ENCODE results near the gene LACRT.
A peak's percentile ranks its signal among the peaks of the same experiment; 100 is the strongest.

LACRT gene

DNA sequence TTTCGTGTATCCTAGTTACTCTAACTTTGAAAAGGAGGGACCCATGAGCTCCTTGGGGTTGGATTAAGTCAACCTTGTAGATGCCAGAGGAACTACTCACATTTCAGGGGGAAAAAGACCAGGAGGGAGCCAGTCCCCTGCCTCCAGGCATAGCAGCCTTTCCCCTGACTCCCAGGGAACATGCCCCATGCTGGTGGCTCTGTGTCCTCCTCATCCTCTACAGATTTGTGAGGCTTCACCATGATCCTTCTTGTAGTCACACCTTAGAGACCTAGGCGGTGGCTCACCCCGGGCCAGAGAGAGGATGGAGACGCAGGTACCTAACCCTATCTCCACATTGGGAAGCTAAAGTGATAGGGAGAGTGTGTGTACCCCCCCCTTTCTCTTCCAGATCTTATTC lies 30.3 kb downstream of the LACRT start:
- no peak overlapping the region for H3K4me3 ChIP-seq (ENCODE audit: low read length)
- no peak for DNase-seq (ENCODE audit: low read depth, low spot score)

DNA sequence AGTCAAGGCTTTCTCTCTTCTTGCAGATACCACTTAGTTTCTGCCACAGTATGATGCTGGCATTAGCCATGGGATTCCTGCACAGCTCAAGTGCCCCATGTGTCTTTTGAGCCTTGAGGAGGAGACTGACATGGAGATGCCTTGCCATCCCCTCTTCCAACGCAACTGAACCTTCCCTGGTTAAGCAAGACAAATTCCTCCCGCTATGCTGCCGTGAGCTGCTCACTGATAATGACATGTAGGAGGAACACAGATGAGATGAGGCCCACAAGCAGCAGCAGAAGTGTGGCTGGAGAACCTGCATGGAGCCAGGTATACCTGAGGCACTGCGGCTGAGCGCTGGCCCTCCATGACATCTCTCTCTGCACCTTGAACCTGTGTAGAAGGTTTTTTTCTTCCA lies 30.8 kb downstream of the LACRT start:
- H3K4me3 ChIP-seq (ENCODE audit: low read length) = no peak overlapping the region
- no peak for DNase-seq (ENCODE audit: low read depth, low spot score)

DNA sequence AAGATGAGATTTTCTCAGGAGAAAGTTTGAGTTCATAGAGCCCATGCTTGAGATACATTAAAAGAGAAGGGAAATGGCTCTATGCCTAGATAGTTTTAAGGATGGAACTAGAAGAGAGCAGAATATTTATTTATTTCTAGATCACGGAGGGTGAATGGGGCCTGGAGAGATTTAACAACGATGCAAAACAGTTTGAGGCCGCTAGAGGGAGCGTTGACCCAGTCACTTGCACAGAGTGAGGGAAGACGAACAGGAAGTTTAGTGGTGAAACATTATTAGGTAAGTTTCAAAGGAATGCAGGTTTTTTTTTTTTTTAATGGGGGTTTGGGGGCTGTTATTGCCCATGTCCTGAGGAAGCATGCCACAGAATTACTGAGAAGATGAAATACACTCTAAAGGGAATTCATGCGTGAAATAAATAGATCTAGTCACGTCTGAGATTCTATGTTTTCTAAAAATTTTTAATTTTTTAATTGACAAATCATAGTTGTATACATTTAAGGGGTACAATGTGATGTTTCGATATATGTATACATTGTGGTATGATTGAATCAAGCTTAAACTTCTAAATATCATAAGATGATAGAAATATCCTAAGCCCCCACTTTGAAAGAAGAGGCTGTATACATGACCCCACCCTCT lies 31.4 kb downstream of the LACRT start:
- peak; percentile 80 for DNase-seq (ENCODE audit: low read depth, low spot score)
- no peak overlapping the region for H3K4me3 ChIP-seq (ENCODE audit: low read length)

DNA sequence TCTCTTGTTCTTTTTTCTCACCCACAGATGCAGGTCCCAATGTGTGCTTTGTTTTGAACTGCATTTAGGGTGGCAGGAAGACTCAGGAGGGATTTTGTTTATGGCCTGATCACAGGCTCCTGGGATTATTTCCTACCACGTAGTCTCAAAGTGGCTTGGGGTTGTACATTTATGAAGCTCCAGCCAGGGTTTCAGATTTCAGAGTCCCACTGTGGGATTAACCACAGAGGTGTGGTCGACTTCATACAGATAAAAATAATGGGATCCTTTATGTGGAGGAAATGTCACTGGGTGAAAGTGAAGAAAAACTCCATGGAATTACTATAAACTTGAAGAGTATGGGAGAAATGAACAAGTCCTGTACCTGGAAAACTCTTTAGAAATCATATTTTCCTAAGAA lies 32.0 kb downstream of the LACRT start:
- no peak overlapping the region for H3K4me3 ChIP-seq (ENCODE audit: low read length)
- DNase-seq (ENCODE audit: low read depth, low spot score) = no peak

DNA sequence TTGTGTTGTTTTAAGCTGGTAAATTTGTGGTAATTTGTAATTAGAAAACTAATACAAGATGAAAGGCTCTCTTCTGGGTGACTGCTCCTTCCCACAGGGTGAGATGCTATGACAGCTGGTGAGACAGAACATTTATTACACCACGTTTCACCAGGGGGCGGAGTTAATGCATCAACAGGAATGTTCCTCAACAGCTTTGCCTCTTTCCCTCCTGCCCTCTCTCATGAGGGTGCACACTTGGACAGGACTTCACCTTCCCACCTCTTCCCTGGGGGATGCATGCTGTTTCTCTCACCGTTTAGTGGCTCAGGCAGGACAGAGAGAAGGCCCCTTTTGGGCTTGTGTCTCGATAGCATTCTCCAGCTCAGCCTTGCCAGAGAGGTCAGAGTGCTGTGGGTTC lies 32.9 kb downstream of the LACRT start:
- H3K4me3 ChIP-seq (ENCODE audit: low read length) = no peak overlapping the region
- peak; percentile 17 for DNase-seq (ENCODE audit: low read depth, low spot score)

DNA sequence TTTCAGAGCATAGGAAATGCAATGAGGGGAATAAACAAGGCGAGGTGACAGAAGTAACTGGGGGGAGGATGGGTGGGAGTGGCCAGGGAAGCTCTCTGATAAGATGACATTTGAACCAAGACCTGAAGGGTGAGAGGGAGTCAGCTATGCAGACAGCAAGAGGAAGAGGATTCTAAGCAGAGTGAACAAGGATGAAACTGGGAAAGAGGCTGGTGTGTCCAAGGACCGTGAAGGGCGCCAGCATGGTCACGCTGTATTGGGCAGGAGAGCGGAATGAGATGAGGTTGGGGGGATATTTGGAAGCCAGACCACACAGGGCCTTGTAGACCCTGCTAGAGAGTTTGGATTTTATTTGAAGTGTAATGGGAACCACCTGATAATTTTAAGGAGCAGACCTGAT lies 35.7 kb downstream of the LACRT start:
- H3K4me3 ChIP-seq (ENCODE audit: low read length) = no peak overlapping the region
- no peak for DNase-seq (ENCODE audit: low read depth, low spot score)

DNA sequence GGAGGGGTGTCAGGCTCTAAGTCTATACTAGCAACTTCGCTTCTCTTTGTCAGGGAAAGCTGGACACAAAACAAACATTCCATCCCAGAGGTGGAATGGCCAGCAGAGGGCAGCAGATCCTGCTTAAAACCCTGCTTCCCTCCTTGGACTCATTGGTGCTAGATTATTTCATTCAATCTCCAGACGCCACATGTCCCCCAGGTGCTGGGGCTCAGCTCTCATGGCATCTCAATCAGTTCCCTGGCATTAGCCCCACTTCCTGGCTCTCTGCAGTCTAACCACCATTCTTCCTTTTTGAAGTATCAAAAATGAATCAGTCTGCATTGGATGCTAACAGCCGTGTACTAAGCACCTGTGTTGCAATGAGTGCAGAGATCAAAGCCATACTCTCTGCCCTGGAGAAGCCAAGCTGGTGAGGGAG lies 38.2 kb downstream of the LACRT start:
- no peak overlapping the region for H3K4me3 ChIP-seq (ENCODE audit: low read length)
- peak; percentile 87 for DNase-seq (ENCODE audit: low read depth, low spot score)

DNA sequence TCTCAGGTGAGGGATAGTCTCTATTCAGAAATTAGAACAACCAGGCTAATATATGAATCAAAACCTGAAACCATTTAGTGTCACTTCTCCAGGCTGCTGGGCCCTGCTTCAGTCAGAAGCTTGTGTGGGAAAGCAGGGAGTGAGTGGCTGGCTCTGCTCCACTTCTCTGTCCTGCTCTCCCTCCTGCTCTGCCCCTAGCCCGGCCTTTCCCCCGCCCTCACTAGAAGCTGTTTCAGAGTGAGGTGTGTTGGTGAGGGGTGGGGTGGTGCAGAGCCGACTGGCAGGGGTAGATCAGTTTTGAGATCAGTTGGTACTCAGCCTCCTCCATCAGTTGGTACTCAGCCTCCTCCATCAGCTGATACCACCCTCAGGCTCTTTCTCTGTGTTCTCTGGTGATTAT lies 39.2 kb downstream of the LACRT start:
- H3K4me3 ChIP-seq (ENCODE audit: low read length) = no peak overlapping the region
- DNase-seq (ENCODE audit: low read depth, low spot score) = no peak

DNA sequence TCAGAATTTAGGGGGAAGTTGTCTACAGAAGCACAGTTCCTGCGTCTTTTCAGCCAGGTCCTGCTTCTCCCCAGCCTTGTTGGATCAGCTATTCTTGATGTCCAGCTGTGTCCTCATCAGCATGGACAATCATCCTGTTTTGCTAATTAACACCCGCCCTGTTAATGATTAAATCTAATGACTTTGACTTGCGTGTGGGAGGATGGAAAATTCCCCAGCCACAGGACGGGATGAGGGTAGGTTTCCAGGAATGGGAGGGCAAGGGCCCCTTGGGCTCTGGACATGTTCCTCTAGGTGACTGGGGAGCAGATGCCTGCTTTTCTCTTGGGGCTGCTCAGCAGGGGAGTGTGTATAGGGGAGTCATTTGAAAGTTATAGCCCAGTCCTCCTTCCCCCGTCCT lies 41.0 kb downstream of the LACRT start:
- no peak overlapping the region for H3K4me3 ChIP-seq (ENCODE audit: low read length)
- DNase-seq (ENCODE audit: low read depth, low spot score) = no peak

DNA sequence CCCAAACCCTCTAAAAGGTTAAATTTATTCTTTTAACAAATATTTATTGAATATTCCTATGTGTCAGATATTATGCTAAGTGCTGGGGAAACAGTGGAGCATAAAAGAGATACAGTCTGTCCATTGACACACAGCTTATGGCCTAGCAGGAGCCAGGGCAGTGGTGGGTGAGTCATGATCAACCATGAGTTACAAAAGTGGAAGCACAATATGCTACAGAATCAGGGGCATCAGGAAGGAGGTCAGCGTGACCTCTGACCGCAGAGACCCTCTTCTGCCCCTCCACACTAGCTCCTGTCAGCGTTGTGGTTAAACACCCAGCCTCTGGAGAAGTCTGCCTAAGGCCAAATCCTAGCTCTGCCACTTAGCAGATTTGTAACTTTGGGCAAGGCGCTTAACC lies 41.6 kb downstream of the LACRT start:
- no peak overlapping the region for H3K4me3 ChIP-seq (ENCODE audit: low read length)
- DNase-seq (ENCODE audit: low read depth, low spot score) = no peak

DNA sequence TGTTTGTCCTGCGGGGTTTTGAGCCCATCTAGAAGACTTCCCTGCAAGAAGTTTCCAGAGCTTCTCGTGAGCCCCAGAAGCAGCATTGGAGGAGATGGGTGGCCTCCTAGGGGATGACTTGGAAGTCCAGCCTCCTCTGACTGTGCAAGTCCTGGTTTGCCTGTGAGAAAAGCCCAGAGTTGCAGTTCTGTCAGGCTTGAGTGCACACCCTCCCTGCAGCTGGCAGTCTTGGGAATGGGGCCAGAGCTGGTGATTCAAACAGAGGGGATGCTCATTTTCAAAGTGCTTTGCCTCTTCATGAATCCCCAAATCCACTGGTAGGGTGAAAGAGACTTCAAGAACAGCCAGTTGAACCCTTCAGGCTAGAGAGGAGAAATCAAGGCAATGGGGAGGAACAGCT lies 42.4 kb downstream of the LACRT start:
- no peak overlapping the region for H3K4me3 ChIP-seq (ENCODE audit: low read length)
- no peak for DNase-seq (ENCODE audit: low read depth, low spot score)

DNA sequence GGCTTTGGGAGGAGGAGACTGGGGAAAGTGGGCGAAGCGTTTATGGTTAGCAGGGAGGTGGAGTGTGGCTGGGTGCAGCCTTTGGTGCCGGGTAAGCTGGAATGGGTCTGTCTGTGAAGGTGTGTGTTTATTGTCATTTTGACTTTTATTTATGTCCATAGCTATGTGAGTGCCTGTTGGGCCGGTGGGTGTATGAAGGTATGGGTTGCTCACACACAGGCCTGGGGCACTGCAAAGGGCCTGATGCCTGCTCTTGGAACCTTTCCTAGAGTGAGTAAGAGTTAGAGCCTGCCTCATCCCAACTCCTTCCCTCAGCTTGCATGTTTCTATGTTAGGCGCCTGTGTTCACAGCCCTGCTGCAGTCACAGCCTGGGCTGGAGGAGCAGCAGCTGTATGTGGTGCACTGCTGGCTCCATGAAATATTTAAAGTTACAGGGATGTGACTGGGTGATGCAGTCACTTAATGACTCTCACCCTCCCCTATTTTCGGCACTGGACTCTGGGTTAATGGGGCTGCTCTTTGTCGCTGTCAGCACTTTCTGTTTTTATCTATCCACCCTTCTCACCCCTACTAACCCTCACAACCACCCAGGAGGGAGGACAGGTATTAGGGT lies 43.6 kb downstream of the LACRT start:
- no peak for DNase-seq (ENCODE audit: low read depth, low spot score)
- no peak overlapping the region for H3K4me3 ChIP-seq (ENCODE audit: low read length)

DNA sequence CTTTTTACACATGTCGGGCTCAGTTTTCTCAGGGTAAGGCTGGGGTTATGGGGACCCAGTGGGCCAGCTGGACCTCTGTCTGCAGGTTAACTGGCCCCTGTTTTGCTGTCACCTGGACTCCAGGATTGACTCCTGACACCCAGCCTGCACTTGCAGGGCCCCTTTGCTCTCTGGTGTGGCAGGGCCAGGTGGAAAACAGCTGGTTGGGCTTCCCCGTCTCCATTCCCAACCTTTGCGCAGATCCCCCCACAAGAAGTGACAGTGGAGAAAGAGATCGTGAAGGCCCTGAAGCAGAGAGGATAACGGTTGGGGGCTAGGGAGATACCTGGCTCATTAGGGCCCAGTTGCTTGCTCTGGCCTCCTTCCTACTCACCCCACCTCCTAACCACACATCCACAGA lies 44.7 kb downstream of the LACRT start:
- DNase-seq (ENCODE audit: low read depth, low spot score) = no peak
- H3K4me3 ChIP-seq (ENCODE audit: low read length) = no peak overlapping the region

DNA sequence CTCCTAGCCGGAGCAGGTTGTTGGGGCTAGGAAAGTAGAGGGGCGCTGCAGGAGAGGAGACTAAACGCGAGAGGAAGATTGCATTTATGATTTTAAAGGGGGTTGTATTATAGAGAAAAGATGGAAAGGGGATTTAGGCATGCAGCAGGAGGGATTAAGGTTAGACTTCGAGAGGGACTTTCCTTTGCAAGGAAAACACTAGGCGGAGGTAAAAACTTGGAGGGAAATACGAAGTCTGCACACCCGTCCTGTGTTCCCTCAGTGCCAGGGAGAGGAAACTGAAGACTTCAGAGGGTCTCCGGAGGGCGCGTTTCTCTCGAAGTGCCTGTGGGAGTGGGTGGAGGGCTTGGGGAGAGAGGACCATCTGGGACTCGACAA lies 45.8 kb downstream of the LACRT start:
- no peak for DNase-seq (ENCODE audit: low read depth, low spot score)
- H3K4me3 ChIP-seq (ENCODE audit: low read length) = no peak overlapping the region

DNA sequence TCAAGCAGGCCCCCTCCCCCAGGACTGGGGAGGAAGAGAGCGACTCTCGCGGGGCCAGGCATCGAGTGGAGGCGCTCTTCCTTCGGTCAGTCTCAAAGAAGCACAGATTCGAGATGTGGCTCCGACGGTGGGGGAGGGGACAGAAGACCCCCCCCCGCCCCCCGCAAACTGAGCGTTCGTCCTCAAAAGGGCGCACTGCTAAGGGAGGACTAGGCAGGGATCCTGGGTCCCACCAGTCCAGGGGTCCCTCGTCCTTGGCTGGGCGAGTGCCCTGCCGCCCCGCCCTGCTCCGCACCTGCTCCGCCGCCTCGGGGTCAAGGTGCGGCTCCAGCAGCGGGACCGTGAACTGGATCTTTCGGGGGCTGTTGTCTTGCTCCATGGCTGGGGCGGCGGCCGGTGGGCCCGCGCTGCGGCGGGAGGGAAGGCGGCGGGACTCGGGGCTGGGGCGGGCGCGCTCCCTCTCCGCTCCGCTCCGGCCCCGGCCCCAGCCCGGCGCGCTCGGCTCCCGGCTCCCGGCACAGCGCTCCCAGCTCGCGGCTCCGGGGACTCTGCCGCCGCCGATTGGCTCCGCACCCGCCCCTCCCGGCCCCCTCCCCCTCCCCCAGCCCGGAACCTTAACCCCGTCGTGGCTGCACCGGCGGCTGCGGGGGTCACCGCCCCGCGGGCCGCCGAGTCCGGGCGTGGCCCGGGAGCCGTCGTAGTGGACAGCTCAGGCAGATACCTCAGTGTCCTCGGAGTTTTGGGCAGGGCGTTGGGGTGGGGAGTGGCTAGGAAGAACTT lies 46.4 kb downstream of the LACRT start, which contains the start of gene PPP1R1A:
PPP1R1A (minus strand) TSS at position 550 of the 780 bp plus-strand sequence; CDS start at position 379, 171 bp downstream.
- DNase-seq (ENCODE audit: low read depth, low spot score) = no peak
- no peak within 1 kb of the TSS for H3K4me3 ChIP-seq (ENCODE audit: low read length)

DNA sequence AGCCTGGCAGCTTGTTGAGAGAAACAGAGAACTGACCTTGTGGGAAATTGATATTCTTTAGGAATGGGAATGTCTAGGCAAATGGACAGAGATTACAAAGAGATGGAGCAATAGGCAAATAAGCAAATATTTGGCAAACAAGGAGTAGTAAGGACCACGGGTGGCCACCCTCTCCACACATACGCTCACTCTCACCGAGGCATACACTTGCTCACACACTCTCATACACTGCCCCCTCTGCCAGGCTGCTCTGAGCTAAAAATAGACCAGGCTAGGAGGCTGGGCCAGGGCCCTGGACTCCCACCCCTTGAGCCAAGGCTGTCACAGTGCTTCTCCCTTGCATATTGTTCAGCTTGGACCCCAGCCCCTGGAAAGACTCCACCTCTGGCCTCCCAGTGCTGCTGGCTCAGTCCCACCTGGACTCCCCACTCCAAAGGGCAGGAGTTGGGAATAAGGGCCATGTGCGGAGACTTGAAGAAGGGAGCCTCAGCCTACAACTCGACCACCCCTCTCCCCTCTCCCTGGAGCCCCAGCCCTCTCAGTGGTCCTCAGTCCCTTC lies 47.3 kb downstream of the LACRT start:
- no peak overlapping the region for H3K4me3 ChIP-seq (ENCODE audit: low read length)

DNA sequence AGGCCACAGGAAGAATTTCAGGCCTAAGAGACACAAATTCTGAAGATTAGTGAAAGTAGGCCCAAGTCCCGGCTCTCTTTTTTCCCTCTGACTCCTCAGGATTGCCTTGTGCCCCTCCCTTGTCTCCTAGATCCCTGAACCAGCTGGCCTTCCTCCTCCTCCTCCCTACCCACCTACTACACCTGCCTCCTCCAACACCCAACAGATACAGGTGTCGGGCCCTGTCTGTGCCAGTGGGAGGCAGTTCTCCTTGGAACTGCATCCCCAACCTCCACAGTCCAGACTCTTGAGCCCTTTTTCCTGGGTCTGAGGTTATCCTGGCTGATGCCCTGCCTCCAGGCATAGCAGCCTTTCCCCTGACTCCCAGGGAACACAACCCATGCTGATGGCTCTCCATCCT lies 48.1 kb downstream of the LACRT start:
- H3K4me3 ChIP-seq (ENCODE audit: low read length) = no peak overlapping the region
- no peak for DNase-seq (ENCODE audit: low read depth, low spot score)

More for the DNA sequence above, 47.3 kb downstream of the LACRT start:
- no peak for DNase-seq (ENCODE audit: low read depth, low spot score)

DNA sequence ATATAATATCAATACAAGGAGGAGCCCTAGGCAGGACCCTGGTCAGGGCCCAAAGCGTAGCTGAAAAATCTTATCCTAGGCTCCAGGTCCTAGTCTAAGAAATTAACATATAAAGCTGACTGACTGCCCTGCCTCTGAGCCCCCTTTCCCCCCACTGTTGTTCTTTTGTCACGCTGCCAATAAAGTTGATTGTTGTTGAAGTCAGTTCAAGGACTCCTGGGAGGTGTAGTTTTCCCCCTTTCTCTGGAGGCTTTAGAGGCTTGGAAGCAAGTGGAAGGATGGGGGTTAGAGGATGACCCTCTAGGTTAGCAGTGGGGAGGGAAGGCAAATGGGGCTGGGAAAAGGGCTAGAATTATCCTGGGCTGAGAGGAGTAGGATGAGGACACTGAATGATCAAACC lies 49.5 kb downstream of the LACRT start:
- no peak for DNase-seq (ENCODE audit: low read depth, low spot score)
- no peak overlapping the region for H3K4me3 ChIP-seq (ENCODE audit: low read length)

DNA sequence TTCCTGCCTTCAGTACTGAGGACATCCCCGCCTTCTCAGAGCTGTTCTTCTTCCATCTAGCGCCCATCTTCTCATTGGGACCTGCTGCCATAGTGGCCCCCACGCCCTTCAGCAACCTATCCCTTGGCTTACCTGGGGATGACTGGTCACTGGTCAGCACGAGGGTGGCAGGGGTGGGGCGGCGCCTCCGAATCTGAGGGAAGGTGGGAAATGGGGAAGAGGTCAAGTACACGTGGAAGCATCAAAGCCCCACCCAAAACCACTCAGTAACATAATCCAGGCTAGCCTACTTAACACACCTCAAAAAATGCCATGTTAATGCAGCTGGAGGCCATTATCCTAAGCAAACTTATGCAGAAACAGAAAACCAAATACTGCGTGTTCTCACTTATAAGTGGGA lies 50.6 kb downstream of the LACRT start:
- H3K4me3 ChIP-seq (ENCODE audit: low read length) = no peak overlapping the region
- no peak for DNase-seq (ENCODE audit: low read depth, low spot score)

DNA sequence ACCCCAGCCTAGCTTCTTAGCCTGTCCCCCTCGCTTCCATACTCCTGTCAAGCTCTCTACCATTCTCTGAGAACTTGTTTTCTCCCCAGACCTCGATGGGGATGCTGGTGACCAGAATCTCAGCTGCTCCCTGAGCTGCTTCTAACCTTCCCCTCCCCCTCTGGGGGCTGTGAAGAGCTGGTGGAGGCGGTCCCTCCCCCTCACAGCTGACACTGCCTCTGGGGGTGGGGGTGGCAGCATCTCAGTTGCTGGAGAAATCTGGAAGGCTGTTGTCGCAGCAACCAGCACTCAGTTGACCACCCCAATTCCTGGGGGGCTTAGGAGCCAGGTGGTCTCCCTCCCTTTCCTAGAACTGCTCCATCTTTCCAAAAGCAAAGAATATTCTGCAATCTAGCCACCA lies 51.0 kb downstream of the LACRT start:
- no peak for DNase-seq (ENCODE audit: low read depth, low spot score)
- H3K4me3 ChIP-seq (ENCODE audit: low read length) = no peak overlapping the region
